ENCODE measurements around the gene MRPL54. TPM values are rescaled to one million over a fixed set of nuclear protein-coding genes. Genes with fewer than 3 reads are reported as not detected.

Gene MRPL54
- total RNA-seq, 2 donors from 2014 or later = 38.1 to 38.9 TPM

DNA sequence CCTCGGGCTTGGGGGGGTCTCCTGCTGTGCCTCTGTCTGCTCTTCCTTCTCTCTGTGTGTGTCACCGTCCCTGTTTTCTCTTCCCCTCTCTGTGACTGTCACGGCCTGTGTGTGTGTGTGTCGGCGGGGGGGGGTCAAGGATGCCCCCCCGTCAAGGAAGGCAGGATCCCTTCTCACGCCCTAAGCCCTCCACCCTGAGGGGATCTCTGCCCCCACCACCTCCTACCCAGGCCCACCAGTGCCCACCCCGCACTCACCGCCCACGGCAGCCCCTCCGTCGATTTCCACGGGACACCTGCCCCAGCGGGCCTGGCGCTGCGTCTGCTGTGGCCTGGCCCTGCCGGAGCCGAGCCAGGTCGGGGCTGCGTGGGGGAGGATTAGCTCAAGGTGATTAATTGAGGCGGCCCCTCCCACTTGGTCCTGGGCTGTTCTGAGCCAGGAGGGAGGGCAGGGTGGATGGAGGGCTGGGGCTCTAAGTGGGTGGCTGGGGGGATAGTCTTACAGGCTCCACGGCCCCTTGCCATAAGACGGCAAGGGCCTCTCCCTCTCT lies 9.5 kb downstream of the MRPL54 start, which contains the start of gene RAX2:
Gene RAX2 (minus strand): TSS at position 323 of the 550 bp plus-strand sequence. CDS start 486 bp downstream, outside the sequence.
- Mint-ChIP-seq H3K27me3 (ENCODE audit: insufficient read depth) (no peaks in the 10 kb centered on the region), H3K4me3 (no peak within 1 kb of the TSS), H3K36me3 (ENCODE audit: low read depth) (peaks cover 4% of the 10 kb centered on the region), H3K27ac (no peak within 1 kb of the TSS), H3K9me3 (no peaks in the 10 kb centered on the region), H3K4me1 (no peaks in the 10 kb centered on the region)
- Histone ChIP-seq H3K9me3 (ENCODE audit: control insufficient read depth, low read length) (no peaks in the 10 kb centered on the region), H3K27me3 (ENCODE audit: control insufficient read depth, insufficient read depth, low read length, poor library complexity, severe bottlenecking) (no peaks in the 10 kb centered on the region), H3K27ac (ENCODE audit: low read depth, low read length) (no peak within 1 kb of the TSS), H3K36me3 (ENCODE audit: control insufficient read depth, insufficient read depth, low read length) (no peaks in the 10 kb centered on the region), H3K9ac (ENCODE audit: extremely low read depth, low read length, poor library complexity, severe bottlenecking) (no peak within 1 kb of the TSS), H3K4me1 (ENCODE audit: control insufficient read depth, insufficient read depth, low read length) (no peaks in the 10 kb centered on the region), H3K4me3 (ENCODE audit: low read length) (no peak within 1 kb of the TSS)
- TF ChIP-seq, protein P1, sequence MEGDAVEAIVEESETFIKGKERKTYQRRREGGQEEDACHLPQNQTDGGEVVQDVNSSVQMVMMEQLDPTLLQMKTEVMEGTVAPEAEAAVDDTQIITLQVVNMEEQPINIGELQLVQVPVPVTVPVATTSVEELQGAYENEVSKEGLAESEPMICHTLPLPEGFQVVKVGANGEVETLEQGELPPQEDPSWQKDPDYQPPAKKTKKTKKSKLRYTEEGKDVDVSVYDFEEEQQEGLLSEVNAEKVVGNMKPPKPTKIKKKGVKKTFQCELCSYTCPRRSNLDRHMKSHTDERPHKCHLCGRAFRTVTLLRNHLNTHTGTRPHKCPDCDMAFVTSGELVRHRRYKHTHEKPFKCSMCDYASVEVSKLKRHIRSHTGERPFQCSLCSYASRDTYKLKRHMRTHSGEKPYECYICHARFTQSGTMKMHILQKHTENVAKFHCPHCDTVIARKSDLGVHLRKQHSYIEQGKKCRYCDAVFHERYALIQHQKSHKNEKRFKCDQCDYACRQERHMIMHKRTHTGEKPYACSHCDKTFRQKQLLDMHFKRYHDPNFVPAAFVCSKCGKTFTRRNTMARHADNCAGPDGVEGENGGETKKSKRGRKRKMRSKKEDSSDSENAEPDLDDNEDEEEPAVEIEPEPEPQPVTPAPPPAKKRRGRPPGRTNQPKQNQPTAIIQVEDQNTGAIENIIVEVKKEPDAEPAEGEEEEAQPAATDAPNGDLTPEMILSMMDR (conservative IDR thresholded peaks at IDR 0.05) = no peak
- peak; percentile 47 for DNase-seq
- WGBS, 2 experiments (ENCODE audit: insufficient coverage in 1 of 2, insufficient read length in 1 of 2) = 68 to 76% methylated on average over 6 to 22 of the region's 23 CpGs

DNA sequence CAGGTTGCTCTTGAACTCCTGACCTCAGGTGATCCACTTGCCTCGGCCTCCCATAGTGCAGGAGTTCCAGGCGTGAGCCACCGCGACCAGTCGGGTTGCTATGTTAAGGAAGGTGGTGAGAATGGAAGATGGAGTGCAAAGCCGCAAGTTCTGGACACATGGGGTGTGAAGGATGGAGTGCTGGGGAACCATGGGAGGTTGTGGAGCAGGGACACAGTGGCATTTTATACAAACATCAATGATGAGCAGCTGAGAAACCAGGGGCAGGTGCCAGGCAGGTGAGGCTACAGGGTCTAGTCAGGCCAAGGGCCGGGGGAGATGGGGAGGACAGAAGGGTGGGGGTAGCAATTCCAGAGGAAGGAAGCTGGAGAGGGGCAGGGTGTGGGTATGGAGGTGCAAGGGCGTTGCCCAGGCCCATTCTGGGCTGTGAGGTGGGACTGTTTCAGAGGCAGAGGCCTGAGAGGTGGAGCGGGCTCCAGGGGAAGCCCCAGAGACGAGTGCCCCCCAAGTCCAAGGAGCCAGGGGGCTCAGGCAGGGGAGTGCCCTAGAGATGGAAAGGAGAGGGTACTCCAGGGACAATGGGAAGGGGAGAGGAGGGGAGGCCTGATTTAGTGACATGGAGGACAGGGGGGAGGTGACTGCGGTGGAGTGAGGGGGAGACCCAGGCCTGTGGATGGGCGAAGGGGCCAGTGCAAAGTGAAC lies 11.5 kb downstream of the MRPL54 start:
- H3K4me3 ChIP-seq (ENCODE audit: low read length) = no peak overlapping the region
- no peak overlapping the region for H3K9ac ChIP-seq (ENCODE audit: extremely low read depth, low read length, poor library complexity, severe bottlenecking)
- H3K36me3 ChIP-seq (ENCODE audit: control insufficient read depth, insufficient read depth, low read length) = no peaks in the 10 kb centered on the region
- H3K9me3 Mint-ChIP-seq = no peaks in the 10 kb centered on the region
- 85 to 89% methylated on average over 10 to 12 of the region's 12 CpGs for WGBS, 2 experiments (ENCODE audit: insufficient coverage in 1 of 2, insufficient read length in 1 of 2)
- H3K4me1 Mint-ChIP-seq = no peaks in the 10 kb centered on the region
- TF ChIP-seq, protein P1 (conservative IDR thresholded peaks at IDR 0.05) = no peak
- H3K27ac Mint-ChIP-seq = no peak overlapping the region
- H3K36me3 Mint-ChIP-seq (ENCODE audit: low read depth) = peaks cover under 1% of the 10 kb centered on the region
- no peaks in the 10 kb centered on the region for H3K27me3 Mint-ChIP-seq (ENCODE audit: insufficient read depth)
- no peak overlapping the region for H3K4me3 Mint-ChIP-seq
- H3K27ac ChIP-seq (ENCODE audit: low read depth, low read length) = no peak overlapping the region
- no peaks in the 10 kb centered on the region for H3K4me1 ChIP-seq (ENCODE audit: control insufficient read depth, insufficient read depth, low read length)
- peak; percentile 24 for DNase-seq
- H3K27me3 ChIP-seq (ENCODE audit: control insufficient read depth, insufficient read depth, low read length, poor library complexity, severe bottlenecking) = no peaks in the 10 kb centered on the region
- no peaks in the 10 kb centered on the region for H3K9me3 ChIP-seq (ENCODE audit: control insufficient read depth, low read length)

DNA sequence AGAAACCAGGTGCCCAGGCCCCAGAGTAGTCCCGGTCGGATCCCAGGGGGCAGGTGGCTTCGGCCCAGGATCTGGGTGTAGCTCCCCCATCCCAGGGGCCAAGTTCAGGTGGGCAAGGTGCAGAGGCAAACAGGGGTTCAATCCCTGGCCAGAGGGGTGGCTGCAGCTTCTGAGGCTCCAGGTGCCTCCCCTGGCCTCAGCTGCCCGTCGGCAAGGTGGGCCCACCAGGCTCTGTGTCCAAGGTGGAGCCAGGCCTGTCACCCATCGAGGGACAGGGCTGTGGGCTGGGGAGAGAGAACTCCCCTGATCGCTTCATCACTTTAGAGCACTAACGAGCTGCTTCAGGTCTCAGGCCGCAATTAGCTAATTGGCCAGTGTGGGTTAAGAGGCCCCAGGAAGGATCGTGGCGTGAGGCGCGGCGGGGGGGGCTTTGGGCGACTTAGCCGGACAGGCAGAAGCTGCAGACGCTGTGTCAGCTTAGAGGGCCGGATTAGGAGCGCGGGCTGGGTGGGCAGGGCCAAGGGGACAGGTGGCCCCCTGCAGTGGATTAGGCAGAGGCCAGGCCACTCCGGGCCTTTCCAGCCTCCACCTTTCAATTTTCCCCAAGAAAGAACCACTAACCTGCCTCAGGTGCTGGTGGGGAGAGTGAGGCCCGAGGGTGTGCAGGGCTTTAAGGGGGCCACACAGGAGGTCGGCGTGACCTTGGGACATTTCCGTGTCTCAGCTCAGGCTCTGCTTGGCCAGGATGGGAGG lies 12.3 kb downstream of the MRPL54 start:
- Mint-ChIP-seq H3K27ac (no peak overlapping the region), H3K27me3 (ENCODE audit: insufficient read depth) (no peaks in the 10 kb centered on the region), H3K4me1 (no peaks in the 10 kb centered on the region), H3K36me3 (ENCODE audit: low read depth) (no peaks in the 10 kb centered on the region), H3K9me3 (no peaks in the 10 kb centered on the region), H3K4me3 (no peak overlapping the region)
- no peaks in the 10 kb centered on the region for H3K4me1 ChIP-seq (ENCODE audit: control insufficient read depth, insufficient read depth, low read length)
- TF ChIP-seq, protein P1 (conservative IDR thresholded peaks at IDR 0.05) = no peak
- DNase-seq = peak; percentile 49
- H3K27me3 ChIP-seq (ENCODE audit: control insufficient read depth, insufficient read depth, low read length, poor library complexity, severe bottlenecking) = no peaks in the 10 kb centered on the region
- 84 to 90% methylated on average over 8 to 24 of the region's 25 CpGs for WGBS, 2 experiments (ENCODE audit: insufficient coverage in 1 of 2, insufficient read length in 1 of 2)
- no peak overlapping the region for H3K4me3 ChIP-seq (ENCODE audit: low read length)
- H3K27ac ChIP-seq (ENCODE audit: low read depth, low read length) = no peak overlapping the region
- no peaks in the 10 kb centered on the region for H3K36me3 ChIP-seq (ENCODE audit: control insufficient read depth, insufficient read depth, low read length)
- no peak overlapping the region for H3K9ac ChIP-seq (ENCODE audit: extremely low read depth, low read length, poor library complexity, severe bottlenecking)
- H3K9me3 ChIP-seq (ENCODE audit: control insufficient read depth, low read length) = no peaks in the 10 kb centered on the region

Measured in endodermal cell (in vitro differentiated cells).